Measurements from ENCODE around the gene SLC25A40.

DNA sequence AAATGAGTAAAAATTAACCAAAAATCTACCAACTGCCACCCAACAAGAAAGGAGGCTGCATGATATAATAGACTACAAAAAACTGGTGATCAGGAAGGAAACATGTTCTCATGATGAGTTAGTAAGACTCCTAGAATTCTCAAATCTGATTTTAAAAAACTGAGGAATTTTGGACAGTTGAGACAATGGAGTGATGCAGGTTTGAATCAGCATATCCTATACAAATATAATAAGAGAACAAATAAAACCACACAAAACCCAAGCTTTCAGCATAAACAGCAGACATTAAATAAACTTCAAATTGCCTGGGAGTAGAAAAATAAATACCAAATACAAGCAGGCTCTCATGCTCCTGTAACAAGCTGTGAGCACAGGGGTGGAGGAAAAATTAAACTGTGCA is 57.8 kb downstream of the SLC25A40 start:
- TF ChIP-seq, protein P1, sequence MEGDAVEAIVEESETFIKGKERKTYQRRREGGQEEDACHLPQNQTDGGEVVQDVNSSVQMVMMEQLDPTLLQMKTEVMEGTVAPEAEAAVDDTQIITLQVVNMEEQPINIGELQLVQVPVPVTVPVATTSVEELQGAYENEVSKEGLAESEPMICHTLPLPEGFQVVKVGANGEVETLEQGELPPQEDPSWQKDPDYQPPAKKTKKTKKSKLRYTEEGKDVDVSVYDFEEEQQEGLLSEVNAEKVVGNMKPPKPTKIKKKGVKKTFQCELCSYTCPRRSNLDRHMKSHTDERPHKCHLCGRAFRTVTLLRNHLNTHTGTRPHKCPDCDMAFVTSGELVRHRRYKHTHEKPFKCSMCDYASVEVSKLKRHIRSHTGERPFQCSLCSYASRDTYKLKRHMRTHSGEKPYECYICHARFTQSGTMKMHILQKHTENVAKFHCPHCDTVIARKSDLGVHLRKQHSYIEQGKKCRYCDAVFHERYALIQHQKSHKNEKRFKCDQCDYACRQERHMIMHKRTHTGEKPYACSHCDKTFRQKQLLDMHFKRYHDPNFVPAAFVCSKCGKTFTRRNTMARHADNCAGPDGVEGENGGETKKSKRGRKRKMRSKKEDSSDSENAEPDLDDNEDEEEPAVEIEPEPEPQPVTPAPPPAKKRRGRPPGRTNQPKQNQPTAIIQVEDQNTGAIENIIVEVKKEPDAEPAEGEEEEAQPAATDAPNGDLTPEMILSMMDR (IDR thresholded peaks at IDR 0.05; ENCODE audit: insufficient read depth, low read length) = no peak
- no peak for TF ChIP-seq SPI1 (IDR thresholded peaks at IDR 0.05; ENCODE audit: borderline replicate concordance, low read depth)
- no peak for TF ChIP-seq REST (IDR thresholded peaks at IDR 0.05; ENCODE audit: insufficient replicate concordance, low read depth)
- no peak for TF ChIP-seq POLR2AphosphoS5 (IDR thresholded peaks at IDR 0.05; ENCODE audit: low read depth)

All from HL-60 (cell line).